Loucy (cell line): Measurements from ENCODE around the gene ARHGAP15.

Experiments
- H2AFZ ChIP-seq: fragments of 200-600 bp; sonication (generic); 2 replicates; pipeline ENCODE4 v1.6.0; 2016; ENCODE audit warnings: antibody characterized with exemption, mild to moderate bottlenecking, low read length, moderate library complexity
- H3F3A ChIP-seq: fragments of 200-600 bp; 2 replicates; pipeline ENCODE4 v1.6.0; 2016; ENCODE audit warnings: antibody characterized with exemption, low read depth, mild to moderate bottlenecking
- H3K27me3 ChIP-seq: fragments of 200-600 bp; sonication (generic); 2 replicates; pipeline ENCODE4 v1.6.1; 2014; ENCODE audit warnings: low read length, mild to moderate bottlenecking; ENCODE audit not compliant: insufficient read depth, poor library complexity, severe bottlenecking
- H3K36me3 ChIP-seq: fragments of 200-600 bp; sonication (generic); 2 replicates; pipeline ENCODE4 v1.6.1; 2016; ENCODE audit warnings: low read length; ENCODE audit not compliant: insufficient read depth
- H3K4me1 ChIP-seq: fragments of 200-600 bp; sonication (generic); 2 replicates; pipeline ENCODE4 v1.5.1; 2014; ENCODE audit warnings: low read length, mild to moderate bottlenecking; ENCODE audit not compliant: insufficient read depth, poor library complexity, severe bottlenecking
- H3K4me2 ChIP-seq: fragments of 200-600 bp; sonication (generic); 2 replicates; pipeline ENCODE4 v1.6.0; 2014; ENCODE audit warnings: antibody characterized with exemption, low read length, low read depth, mild to moderate bottlenecking; ENCODE audit not compliant: poor library complexity, severe bottlenecking
- H3K4me3 ChIP-seq: fragments of 200-600 bp; sonication (generic); 2 replicates; pipeline ENCODE4 v1.5.1; 2014; ENCODE audit warnings: low read length, mild to moderate bottlenecking, mixed read lengths; ENCODE audit not compliant: poor library complexity, severe bottlenecking
- H3K79me2 ChIP-seq: fragments of 200-600 bp; sonication (generic); 2 replicates; pipeline ENCODE4 v1.6.1; 2014; ENCODE audit warnings: low read length; ENCODE audit not compliant: insufficient read depth
- H3K9ac ChIP-seq: fragments of 200-600 bp; sonication (generic); 2 replicates; pipeline ENCODE4 v1.6.0; 2014; ENCODE audit warnings: mild to moderate bottlenecking, low read depth, low read length, moderate library complexity; ENCODE audit not compliant: poor library complexity, severe bottlenecking
- H3K9me2 ChIP-seq: fragments of 200-600 bp; sonication (generic); replicated peaks from 2 replicates; pipeline ENCODE4 v1.6.1; 2016; ENCODE audit warnings: low read depth, low read length, mixed read lengths
- H3K9me3 ChIP-seq: fragments of 200-600 bp; sonication (generic); 2 replicates; pipeline ENCODE4 v1.6.1; 2014; ENCODE audit warnings: mild to moderate bottlenecking, antibody characterized with exemption, low read length, low read depth; ENCODE audit not compliant: insufficient read depth
- H4K20me1 ChIP-seq: fragments of 200-600 bp; sonication (generic); 2 replicates; pipeline ENCODE4 v1.6.0; 2014; ENCODE audit warnings: antibody characterized with exemption, low read length, mild to moderate bottlenecking; ENCODE audit not compliant: insufficient read depth, poor library complexity, severe bottlenecking
- EZH2phosphoT487 ChIP-seq: fragments of 200-600 bp; IDR thresholded peaks from 2 replicates; pipeline ENCODE4 v1.6.1; 2018; ENCODE audit warnings: antibody characterized with exemption, mild to moderate bottlenecking, moderate library complexity, borderline replicate concordance
- TF ChIP-seq, protein P1 (sequence below): fragments of 200-600 bp; sonication (generic); conservative IDR thresholded peaks from 2 replicates; pipeline ENCODE4 v1.5.1; 2014; ENCODE audit warnings: mild to moderate bottlenecking, antibody characterized with exemption, low read length

ARHGAP15 gene

DNA sequence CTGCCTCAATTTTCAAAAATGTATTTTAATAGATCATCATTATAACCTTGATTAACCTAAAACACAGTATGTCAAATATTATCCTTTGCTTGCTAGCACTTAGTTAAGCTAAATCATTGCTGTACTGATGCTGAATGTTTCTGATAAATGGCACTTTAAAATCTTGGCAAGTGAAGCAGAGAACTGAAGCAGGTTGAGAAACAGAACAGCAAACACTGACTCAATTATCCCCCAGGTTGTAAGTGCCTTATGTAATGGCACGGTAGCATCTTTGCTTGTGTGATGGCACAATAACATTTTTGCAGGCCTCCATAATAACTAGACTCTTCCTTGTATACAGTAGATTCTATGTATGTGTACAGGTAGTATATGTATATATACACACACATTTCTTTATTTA lies 33.8 kb downstream of the ARHGAP15 start:
- no peaks in the 10 kb centered on the region for H3K27me3 ChIP-seq
- no peak overlapping the region for H3K4me2 ChIP-seq
- no peak overlapping the region for H2AFZ ChIP-seq
- H3K36me3 ChIP-seq, result peaks cover 83% of the 10 kb centered on the region; the same call in 1 of the 2 replicates
- H3K9ac ChIP-seq, result no peak overlapping the region
- peaks cover 96% of the 10 kb centered on the region for H4K20me1 ChIP-seq
- no peaks in the 10 kb centered on the region for H3K9me2 ChIP-seq
- H3K4me1 ChIP-seq, result peaks cover 17% of the 10 kb centered on the region
- H3F3A ChIP-seq, result no peaks in the 10 kb centered on the region
- H3K4me3 ChIP-seq, result no peak overlapping the region
- peaks cover 99% of the 10 kb centered on the region for H3K79me2 ChIP-seq
- TF ChIP-seq, protein P1, sequence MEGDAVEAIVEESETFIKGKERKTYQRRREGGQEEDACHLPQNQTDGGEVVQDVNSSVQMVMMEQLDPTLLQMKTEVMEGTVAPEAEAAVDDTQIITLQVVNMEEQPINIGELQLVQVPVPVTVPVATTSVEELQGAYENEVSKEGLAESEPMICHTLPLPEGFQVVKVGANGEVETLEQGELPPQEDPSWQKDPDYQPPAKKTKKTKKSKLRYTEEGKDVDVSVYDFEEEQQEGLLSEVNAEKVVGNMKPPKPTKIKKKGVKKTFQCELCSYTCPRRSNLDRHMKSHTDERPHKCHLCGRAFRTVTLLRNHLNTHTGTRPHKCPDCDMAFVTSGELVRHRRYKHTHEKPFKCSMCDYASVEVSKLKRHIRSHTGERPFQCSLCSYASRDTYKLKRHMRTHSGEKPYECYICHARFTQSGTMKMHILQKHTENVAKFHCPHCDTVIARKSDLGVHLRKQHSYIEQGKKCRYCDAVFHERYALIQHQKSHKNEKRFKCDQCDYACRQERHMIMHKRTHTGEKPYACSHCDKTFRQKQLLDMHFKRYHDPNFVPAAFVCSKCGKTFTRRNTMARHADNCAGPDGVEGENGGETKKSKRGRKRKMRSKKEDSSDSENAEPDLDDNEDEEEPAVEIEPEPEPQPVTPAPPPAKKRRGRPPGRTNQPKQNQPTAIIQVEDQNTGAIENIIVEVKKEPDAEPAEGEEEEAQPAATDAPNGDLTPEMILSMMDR, result no peak
- TF ChIP-seq EZH2phosphoT487, result no peak
- H3K9me3 ChIP-seq, result no peaks in the 10 kb centered on the region

DNA sequence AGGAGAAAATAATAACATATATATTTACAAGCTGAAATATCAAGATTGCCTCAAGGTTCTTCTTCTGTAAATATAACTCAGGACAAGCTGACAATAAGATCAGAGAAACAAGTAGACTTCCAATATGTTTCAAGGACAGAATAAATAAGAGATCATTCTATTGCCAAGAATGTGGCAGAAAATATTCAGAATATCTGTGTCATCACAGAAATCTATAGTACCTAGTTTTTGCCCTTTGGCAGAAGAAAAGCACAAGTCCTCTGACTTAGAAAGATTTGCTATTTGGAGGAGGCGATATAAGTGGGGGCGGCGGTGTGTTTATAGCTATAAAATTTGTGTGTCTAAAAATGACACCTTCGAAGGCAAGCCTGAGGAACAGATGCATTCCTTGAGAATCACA lies 34.3 kb downstream of the ARHGAP15 start:
- no peaks in the 10 kb centered on the region for H3K27me3 ChIP-seq
- peaks cover 96% of the 10 kb centered on the region for H4K20me1 ChIP-seq
- no peaks in the 10 kb centered on the region for H3K9me2 ChIP-seq
- TF ChIP-seq EZH2phosphoT487, result no peak
- TF ChIP-seq, protein P1, result no peak
- H3K9me3 ChIP-seq, result no peaks in the 10 kb centered on the region
- H3K4me3 ChIP-seq, result no peak overlapping the region
- H3K4me1 ChIP-seq, result peaks cover 19% of the 10 kb centered on the region
- H2AFZ ChIP-seq, result no peak overlapping the region
- no peaks in the 10 kb centered on the region for H3F3A ChIP-seq
- no peak overlapping the region for H3K9ac ChIP-seq
- H3K4me2 ChIP-seq, result no peak overlapping the region
- H3K79me2 ChIP-seq, result peaks cover 99% of the 10 kb centered on the region
- peaks cover 80% of the 10 kb centered on the region; the same call in 1 of the 2 replicates for H3K36me3 ChIP-seq

DNA sequence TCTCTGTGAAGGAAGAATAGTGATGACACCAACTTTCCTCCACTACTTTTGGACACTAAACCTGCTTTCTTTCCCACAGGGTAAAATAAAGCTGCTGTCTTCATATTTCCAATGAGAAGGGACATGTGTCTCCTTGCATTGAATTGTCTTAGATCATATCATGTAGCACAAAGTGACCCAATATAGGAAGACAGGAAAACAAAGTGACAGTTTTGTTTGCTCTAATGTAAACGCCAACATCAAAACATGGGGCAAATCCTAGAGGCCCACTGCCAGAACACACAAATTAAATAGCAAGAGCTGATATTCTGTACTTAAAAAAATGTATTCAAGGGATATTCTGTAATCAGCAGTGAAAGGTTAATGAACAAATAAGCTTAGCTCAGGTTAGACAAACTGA lies 36.1 kb downstream of the ARHGAP15 start:
- Histone ChIP-seq H3K4me1 (peaks cover 37% of the 10 kb centered on the region), H3F3A (0 out of 2 replicates have a peak, but pooled peaks cover 6% of the 10 kb centered on the region), H3K9ac (no peak overlapping the region), H3K36me3 (peaks cover 84% of the 10 kb centered on the region), H3K9me2 (no peaks in the 10 kb centered on the region), H3K27me3 (no peaks in the 10 kb centered on the region), H2AFZ (no peak overlapping the region), H3K9me3 (no peaks in the 10 kb centered on the region), H3K79me2 (peaks cover 99% of the 10 kb centered on the region), H4K20me1 (peaks cover 96% of the 10 kb centered on the region), H3K4me3 (no peak overlapping the region), H3K4me2 (no peak overlapping the region)
- TF ChIP-seq, protein P1, result no peak
- TF ChIP-seq EZH2phosphoT487, result no peak
